Hypothalamus (tissue), 51 donors: ENCODE measurements around the gene SEC61A1.

Experiments
- DNase-seq, 51 donors: peaks; one replicate each; lab custom pipeline; 2025; lab: John Stamatoyannopoulos, UW

Gene SEC61A1

GRCh38 chr3:128103136-128103676, 51.0 kb downstream of the SEC61A1 start:
- no peak for DNase-seq

GRCh38 chr3:128107834-128108233, 55.6 kb downstream of the SEC61A1 start:
- DNase-seq, result no peak

GRCh38 chr3:128111147-128111546, 58.9 kb downstream of the SEC61A1 start:
- no peak for DNase-seq

GRCh38 chr3:128112357-128112968, 60.2 kb downstream of the SEC61A1 start:
- no peak for DNase-seq

GRCh38 chr3:128113817-128114794, 61.9 kb downstream of the SEC61A1 start:
- no peak for DNase-seq
